WTC11 (cell line): Measurements from ENCODE around the gene SFRP2. TPM values are rescaled to one million over a fixed set of nuclear protein-coding genes. Genes with fewer than 3 reads are reported as not detected.

ENCODE experiments used
- ATAC-seq: fragments of 200-7000 bp; cut with Tn5 transposase; 2 replicates; pipeline ENCODE4 v1.10.0; 2021; ENCODE audit warnings: mild to moderate bottlenecking, moderate library complexity
- CTCF ChIA-PET: fragments of 300-600 bp; sonication (Branson Sonifier 250); formaldehyde crosslinking; loops from one replicate; lab custom pipeline; 2021; ENCODE audit warnings: antibody characterized with exemption; lab: Charles Lee
- POLR2A ChIA-PET: fragments of 350-600 bp; sonication (Branson Sonifier 250); formaldehyde crosslinking; loops from one replicate; lab custom pipeline; 2021; ENCODE audit warnings: antibody characterized with exemption; lab: Charles Lee
- DNase-seq: peaks from one replicate; pipeline ENCODE4 v3.0.0; 2021; ENCODE audit warnings: low spot score
- H3K27ac Mint-ChIP-seq: 2 replicates; pipeline ENCODE4 v1.8.0; 2021; ENCODE audit warnings: mixed read lengths
- H3K27me3 Mint-ChIP-seq: 2 replicates; pipeline ENCODE4 v1.8.0; 2021; ENCODE audit warnings: low read depth, mild to moderate bottlenecking, moderate library complexity, mixed read lengths
- H3K36me3 Mint-ChIP-seq: 2 replicates; pipeline ENCODE4 v1.8.0; 2021; ENCODE audit warnings: mixed read lengths
- H3K4me1 Mint-ChIP-seq: 2 replicates; pipeline ENCODE4 v1.8.0; 2022; ENCODE audit warnings: mixed read lengths
- H3K4me3 Mint-ChIP-seq: 2 replicates; pipeline ENCODE4 v1.8.0; 2021; ENCODE audit warnings: mild to moderate bottlenecking, moderate library complexity, mixed read lengths
- H3K9me3 Mint-ChIP-seq: 2 replicates; pipeline ENCODE4 v1.8.0; 2021; ENCODE audit warnings: mixed read lengths
- ARID4B ChIP-seq: sonication (generic); formaldehyde crosslinking; IDR thresholded peaks from 2 replicates; pipeline ENCODE4 v1.8.0; 2023; ENCODE audit warnings: missing genetic modification reagents, mild to moderate bottlenecking, borderline replicate concordance
- CTCF ChIP-seq: fragments of 200-600 bp; IDR thresholded peaks from 2 replicates; pipeline ENCODE4 v1.8.0; 2022; ENCODE audit warnings: antibody characterized with exemption
- E2F5 ChIP-seq: sonication (generic); formaldehyde crosslinking; IDR thresholded peaks from 2 replicates; pipeline ENCODE4 v1.8.1; 2022; ENCODE audit warnings: mild to moderate bottlenecking, moderate library complexity, missing genetic modification reagents
- GRHL2 ChIP-seq: fragments of 250-450 bp; sonication (Bioruptor Pico); IDR thresholded peaks from 2 replicates; pipeline ENCODE4 v1.8.0; 2022; ENCODE audit warnings: mild to moderate bottlenecking, moderate library complexity; ENCODE audit not compliant: insufficient replicate concordance, severe bottlenecking
- MXD4 ChIP-seq: fragments of 250-450 bp; sonication (Bioruptor Pico); IDR thresholded peaks from 2 replicates; pipeline ENCODE4 v1.8.0; 2021; ENCODE audit warnings: mild to moderate bottlenecking, moderate library complexity, borderline replicate concordance
- NR2C2 ChIP-seq: sonication (generic); formaldehyde crosslinking; IDR thresholded peaks from 2 replicates; pipeline ENCODE4 v1.8.0; 2022; ENCODE audit warnings: mild to moderate bottlenecking, missing genetic modification reagents
- RELA ChIP-seq: sonication (generic); formaldehyde crosslinking; IDR thresholded peaks from 2 replicates; pipeline ENCODE4 v1.8.1; 2022; ENCODE audit warnings: missing genetic modification reagents, mild to moderate bottlenecking, borderline replicate concordance
- TP53 ChIP-seq: sonication (generic); formaldehyde crosslinking; IDR thresholded peaks from 2 replicates; pipeline ENCODE4 v1.8.1; 2023; ENCODE audit warnings: mild to moderate bottlenecking, missing genetic modification reagents
- USF2 ChIP-seq: sonication (generic); formaldehyde crosslinking; IDR thresholded peaks from 2 replicates; pipeline ENCODE4 v1.8.1; 2023; ENCODE audit warnings: mild to moderate bottlenecking, missing genetic modification reagents, moderate library complexity
- ZNF138 ChIP-seq: sonication (generic); formaldehyde crosslinking; conservative IDR thresholded peaks from 2 replicates; pipeline ENCODE4 v1.8.1; 2022; ENCODE audit warnings: mild to moderate bottlenecking, moderate library complexity, missing genetic modification reagents
- ZNF532 ChIP-seq: fragments of 250-450 bp; sonication (Bioruptor Pico); IDR thresholded peaks from 2 replicates; pipeline ENCODE4 v1.9.0; 2021; ENCODE audit warnings: mild to moderate bottlenecking, borderline replicate concordance
- total RNA-seq: library from RNA; stranded (reverse); gene quantifications from 3 replicates; pipeline ENCODE4 v1.2.3, GENCODE V29; 2021

The SFRP2 gene
- total RNA-seq, 1 experiment from 2014 or later, result 417 TPM

GRCh38 chr4:153816542-153816941 is 27.7 kb upstream of the SFRP2 start:
- no peak for DNase-seq
- H3K27ac Mint-ChIP-seq, result peak overlapping the region; percentile 8
- ChIA-PET POLR2A (interaction anchor here (1.9 kb wide), 1 partner anchor 27 kb away, joined by 6 read pairs; no protein-coding TSS in a partner anchor), CTCF (interaction anchor here (0.7 to 2.7 kb wide), 6 partner anchors 24 to 600 kb away, joined by 3 to 15 read pairs (median 4); no protein-coding TSS in a partner anchor)
- H3K36me3 Mint-ChIP-seq, result peaks cover 25% of the 10 kb centered on the region; the same call in 1 of the 2 replicates
- H3K4me3 Mint-ChIP-seq, result no peak overlapping the region
- H3K9me3 Mint-ChIP-seq, result peaks cover 42% of the 10 kb centered on the region
- ATAC-seq, result peak; percentile 96
- no peaks in the 10 kb centered on the region; the same call in 1 of the 2 replicates for H3K27me3 Mint-ChIP-seq
- H3K4me1 Mint-ChIP-seq, result peaks cover 31% of the 10 kb centered on the region
- TF ChIP-seq MXD4 (CRISPR knock-in tag) (no peak), ZNF138 (CRISPR knock-in tag) (0 out of 2 replicates have a peak, but pooled peaks have one; percentile 26), ZNF532 (CRISPR knock-in tag) (0 out of 2 replicates have a peak, but pooled peaks have one; percentile 47)

GRCh38 chr4:153814789-153815188 is 25.9 kb upstream of the SFRP2 start:
- Mint-ChIP-seq H3K4me3 (no peak overlapping the region), H3K9me3 (peaks cover 31% of the 10 kb centered on the region), H3K36me3 (peaks cover 19% of the 10 kb centered on the region; the same call in 1 of the 2 replicates), H3K27ac (no peak overlapping the region), H3K27me3 (no peaks in the 10 kb centered on the region; the same call in 1 of the 2 replicates), H3K4me1 (peaks cover 31% of the 10 kb centered on the region)
- no peak for TF ChIP-seq GRHL2 (CRISPR knock-in tag)
- no peak for TF ChIP-seq E2F5 (CRISPR knock-in tag)
- no peak for TF ChIP-seq ARID4B (CRISPR knock-in tag)
- TF ChIP-seq ZNF138 (CRISPR knock-in tag), result no peak
- no peak for TF ChIP-seq CTCF
- no peak for TF ChIP-seq USF2 (CRISPR knock-in tag)
- no peak for TF ChIP-seq RELA (CRISPR knock-in tag)
- TF ChIP-seq TP53 (CRISPR knock-in tag), result no peak
- TF ChIP-seq NR2C2 (CRISPR knock-in tag), result no peak
- DNase-seq, result no peak
- POLR2A ChIA-PET, result no interaction called here
- CTCF ChIA-PET, result interaction anchor here (1.8 kb wide), 1 partner anchor 24 kb away, joined by 4 read pairs; no protein-coding TSS in a partner anchor
- ATAC-seq, result no peak
